ENCODE results near the gene RPS2.

- peak in 1 of 3 donors; percentile 14 for TF ChIP-seq POLR2AphosphoS5 (IDR thresholded peaks at IDR 0.05)
- TF ChIP-seq, protein P1, sequence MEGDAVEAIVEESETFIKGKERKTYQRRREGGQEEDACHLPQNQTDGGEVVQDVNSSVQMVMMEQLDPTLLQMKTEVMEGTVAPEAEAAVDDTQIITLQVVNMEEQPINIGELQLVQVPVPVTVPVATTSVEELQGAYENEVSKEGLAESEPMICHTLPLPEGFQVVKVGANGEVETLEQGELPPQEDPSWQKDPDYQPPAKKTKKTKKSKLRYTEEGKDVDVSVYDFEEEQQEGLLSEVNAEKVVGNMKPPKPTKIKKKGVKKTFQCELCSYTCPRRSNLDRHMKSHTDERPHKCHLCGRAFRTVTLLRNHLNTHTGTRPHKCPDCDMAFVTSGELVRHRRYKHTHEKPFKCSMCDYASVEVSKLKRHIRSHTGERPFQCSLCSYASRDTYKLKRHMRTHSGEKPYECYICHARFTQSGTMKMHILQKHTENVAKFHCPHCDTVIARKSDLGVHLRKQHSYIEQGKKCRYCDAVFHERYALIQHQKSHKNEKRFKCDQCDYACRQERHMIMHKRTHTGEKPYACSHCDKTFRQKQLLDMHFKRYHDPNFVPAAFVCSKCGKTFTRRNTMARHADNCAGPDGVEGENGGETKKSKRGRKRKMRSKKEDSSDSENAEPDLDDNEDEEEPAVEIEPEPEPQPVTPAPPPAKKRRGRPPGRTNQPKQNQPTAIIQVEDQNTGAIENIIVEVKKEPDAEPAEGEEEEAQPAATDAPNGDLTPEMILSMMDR (IDR thresholded peaks at IDR 0.05 in 8 of 11, conservative IDR thresholded peaks at IDR 0.05 in 3 of 11): peak in 1 of 11 experiments; percentile 27
Observed at GRCh38 chr16:1963806-1964505, 670 bp downstream of the RPS2 start.
